ENCODE data around the gene STBD1.
"Not testable (repeated sequence)": the region's sequence is repeated elsewhere in the genome, so short reads cannot be mapped to it uniquely, and the experiment has no call there.

STBD1 gene

GRCh38 chr4:76283900-76284299 is 22.6 kb upstream of the STBD1 start:
- DNase-seq (ENCODE audit: low read depth) = no peak

GRCh38 chr4:76287811-76288210 is 18.7 kb upstream of the STBD1 start:
- DNase-seq (ENCODE audit: low read depth) = not testable (repeated sequence)

GRCh38 chr4:76292730-76293129 is 13.8 kb upstream of the STBD1 start:
- no peak for DNase-seq (ENCODE audit: low read depth)

DNA sequence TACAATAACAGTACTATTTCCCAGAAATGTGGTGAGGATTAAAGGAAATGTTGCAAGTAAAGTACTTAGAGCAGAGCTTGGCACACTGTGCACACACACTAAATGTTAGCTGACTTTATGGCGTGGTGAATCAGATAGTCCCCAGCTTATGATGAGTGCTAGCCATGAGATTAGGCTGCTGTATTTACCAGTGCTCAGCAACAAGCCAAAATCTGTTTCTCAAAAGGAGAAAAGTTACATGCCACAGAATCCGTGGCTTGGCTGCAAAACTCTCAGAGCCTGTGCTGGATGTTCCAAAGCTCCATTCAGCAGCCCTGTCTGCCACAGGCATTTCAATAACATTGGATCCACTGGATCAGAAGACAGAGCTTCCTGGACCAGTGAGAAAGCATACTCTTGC is 12.8 kb upstream of the STBD1 start:
- DNase-seq (ENCODE audit: low read depth) = no peak

DNA sequence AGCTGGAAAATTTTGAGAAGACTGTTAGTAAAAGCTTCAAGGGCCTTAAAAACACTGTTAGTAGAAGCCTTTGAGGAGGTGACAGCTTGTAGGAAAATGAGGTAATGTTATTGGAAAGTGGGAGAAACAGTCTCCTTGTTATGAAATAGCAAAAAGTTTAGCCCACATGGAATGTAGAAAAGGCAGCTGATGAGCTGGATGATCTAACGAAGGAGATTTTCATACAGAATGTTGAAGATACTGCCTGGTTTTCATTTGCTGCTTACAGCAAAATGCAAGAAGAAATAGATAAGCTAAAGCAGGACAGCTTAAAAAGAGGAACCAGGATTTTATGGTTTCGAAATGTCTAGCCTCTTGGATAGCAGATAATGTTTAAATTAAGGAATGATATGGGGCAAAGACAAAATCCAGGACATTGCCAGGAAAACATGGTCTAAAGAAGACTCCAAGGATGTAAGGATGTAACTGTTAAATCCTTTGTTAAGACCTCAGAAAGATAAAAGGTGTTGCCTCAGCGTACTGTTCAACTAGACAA is 10.2 kb upstream of the STBD1 start:
- DNase-seq (ENCODE audit: low read depth) = no peak

GRCh38 chr4:76298227-76298626 is 8.3 kb upstream of the STBD1 start:
- no peak for DNase-seq (ENCODE audit: low read depth)

- DNase-seq (ENCODE audit: low read depth) = no peak
Measured at GRCh38 chr4:76300012-76300411, 6.5 kb upstream of the STBD1 start.

- no peak for DNase-seq (ENCODE audit: low read depth)
Measured at GRCh38 chr4:76301068-76301774, 5.3 kb upstream of the STBD1 start.

DNA sequence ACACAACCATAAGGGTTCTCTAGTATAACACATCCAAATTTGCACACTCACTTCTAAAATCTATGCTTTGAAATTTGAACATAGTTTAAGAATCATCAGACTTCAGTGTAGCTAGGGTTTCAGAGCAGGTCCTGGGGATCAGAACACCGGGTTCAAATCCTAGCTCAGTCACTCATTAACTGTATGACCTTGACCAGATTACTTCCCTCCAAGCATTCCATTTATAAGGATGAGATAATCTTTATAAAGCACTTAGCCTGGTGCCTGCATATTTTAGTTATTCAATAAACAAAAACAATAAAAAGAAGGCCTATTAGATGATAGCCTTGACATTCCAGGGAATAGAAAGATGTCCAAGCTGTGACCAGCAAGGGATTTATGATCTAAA is 4.8 kb upstream of the STBD1 start:
- DNase-seq (ENCODE audit: low read depth) = no peak

DNA sequence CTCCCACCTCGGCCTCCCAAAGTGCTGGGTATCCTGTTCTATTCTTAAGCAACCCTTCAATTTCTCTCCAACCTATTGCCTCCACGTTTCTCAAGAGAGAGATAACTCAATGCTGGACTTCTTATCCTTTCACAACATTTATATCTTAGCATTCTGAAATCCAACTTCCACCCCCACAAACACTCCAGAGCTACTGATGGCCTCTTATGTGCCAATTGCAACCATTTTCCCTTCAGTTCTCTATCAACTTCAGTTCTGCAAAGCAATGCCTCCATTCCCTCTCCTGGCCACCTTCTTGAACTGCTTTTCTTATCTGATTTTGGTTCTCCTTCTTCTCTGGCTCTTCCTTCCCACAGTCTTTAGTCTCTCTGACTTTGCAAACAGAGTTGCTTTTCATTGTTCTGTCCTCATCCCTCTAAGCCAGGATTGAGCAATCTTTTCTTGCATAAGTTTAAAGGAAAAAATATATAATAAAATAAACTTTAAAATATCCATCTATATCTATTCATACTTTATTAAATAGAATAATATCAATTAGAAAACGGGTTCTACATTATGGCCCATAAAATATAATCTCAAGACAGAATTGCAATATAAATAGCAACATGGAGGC is 3.6 kb upstream of the STBD1 start:
- DNase-seq (ENCODE audit: low read depth) = no peak

GRCh38 chr4:76305033-76305687 is 1.4 kb upstream of the STBD1 start:
- DNase-seq (ENCODE audit: low read depth) = no peak

GRCh38 chr4:76306882-76307659 is 538 bp downstream of the STBD1 start:
- no peak for DNase-seq (ENCODE audit: low read depth)

GRCh38 chr4:76307660-76308014 is 1.1 kb downstream of the STBD1 start:
- DNase-seq (ENCODE audit: low read depth) = no peak

DNA sequence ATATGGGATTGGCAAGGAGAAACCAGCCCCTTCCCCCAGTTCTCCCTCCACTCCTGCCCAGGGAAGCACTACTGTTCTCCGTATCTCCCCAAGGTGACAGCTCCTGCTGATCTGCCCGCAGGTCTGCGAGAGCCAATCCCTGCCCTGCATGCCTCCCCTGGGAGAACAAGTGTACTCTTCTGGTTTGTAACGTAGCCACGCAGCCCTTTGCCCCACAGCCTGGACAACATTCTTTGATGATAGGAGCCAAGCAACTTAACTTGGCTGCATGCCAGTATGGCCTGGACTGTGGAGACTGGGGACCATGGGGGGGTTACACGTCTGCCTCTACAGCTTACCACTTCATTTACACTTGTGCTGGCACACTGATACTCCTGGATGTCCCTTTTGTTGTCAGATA is 2.0 kb downstream of the STBD1 start:
- DNase-seq (ENCODE audit: low read depth) = no peak

DNA sequence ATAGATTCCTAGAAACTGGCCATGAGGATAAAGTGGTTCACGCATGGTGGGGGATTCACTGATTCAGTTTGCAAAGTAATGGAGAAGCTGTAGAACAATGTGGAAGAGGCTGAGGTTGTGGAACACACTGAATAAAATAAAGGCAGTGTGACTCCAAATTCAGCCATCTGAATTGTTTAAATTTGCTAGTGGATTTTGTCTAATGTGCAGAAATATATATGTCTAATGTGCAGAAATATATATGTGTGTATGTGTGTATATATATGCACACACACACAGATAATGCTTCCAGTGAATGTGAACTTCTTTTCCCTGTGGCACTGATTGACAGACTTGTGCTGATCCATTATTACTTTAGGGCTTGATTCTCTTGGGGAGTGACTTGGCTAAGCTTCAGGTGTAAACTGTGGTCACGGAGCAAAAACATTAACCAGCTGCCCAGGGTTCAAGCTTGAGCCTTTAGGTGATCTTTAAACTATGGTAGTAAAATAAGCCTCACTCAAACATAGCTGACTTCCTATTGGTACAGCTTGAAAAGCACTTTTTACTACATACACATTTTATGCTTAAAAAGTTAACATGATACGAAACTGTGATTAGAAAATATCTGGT is 3.5 kb downstream of the STBD1 start:
- no peak for DNase-seq (ENCODE audit: low read depth)

GRCh38 chr4:76310683-76311082 is 4.2 kb downstream of the STBD1 start:
- no peak for DNase-seq (ENCODE audit: low read depth)

- no peak for DNase-seq (ENCODE audit: low read depth)
Measured at GRCh38 chr4:76311896-76312331, 5.4 kb downstream of the STBD1 start.

DNA sequence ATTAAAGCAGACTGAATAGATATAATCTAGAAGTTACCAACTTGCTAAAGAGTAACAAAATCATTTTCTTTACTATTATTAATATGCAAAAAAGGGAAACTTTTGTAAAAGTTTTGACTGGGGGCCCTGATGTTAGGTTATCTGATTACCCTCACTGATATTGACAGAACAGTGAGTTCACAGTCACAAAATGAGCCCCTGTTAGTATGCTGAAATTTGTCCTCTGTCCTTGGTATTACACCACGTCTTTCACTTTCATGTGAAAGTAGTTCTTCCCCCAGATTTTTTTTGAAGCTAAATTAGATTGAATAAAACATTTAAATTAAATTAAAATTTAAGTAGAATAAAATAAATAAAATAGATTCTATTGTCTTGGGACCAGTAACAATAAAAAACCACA is 5.9 kb downstream of the STBD1 start:
- no peak for DNase-seq (ENCODE audit: low read depth)

GRCh38 chr4:76313547-76313946 is 7.0 kb downstream of the STBD1 start:
- DNase-seq (ENCODE audit: low read depth) = no peak

DNA sequence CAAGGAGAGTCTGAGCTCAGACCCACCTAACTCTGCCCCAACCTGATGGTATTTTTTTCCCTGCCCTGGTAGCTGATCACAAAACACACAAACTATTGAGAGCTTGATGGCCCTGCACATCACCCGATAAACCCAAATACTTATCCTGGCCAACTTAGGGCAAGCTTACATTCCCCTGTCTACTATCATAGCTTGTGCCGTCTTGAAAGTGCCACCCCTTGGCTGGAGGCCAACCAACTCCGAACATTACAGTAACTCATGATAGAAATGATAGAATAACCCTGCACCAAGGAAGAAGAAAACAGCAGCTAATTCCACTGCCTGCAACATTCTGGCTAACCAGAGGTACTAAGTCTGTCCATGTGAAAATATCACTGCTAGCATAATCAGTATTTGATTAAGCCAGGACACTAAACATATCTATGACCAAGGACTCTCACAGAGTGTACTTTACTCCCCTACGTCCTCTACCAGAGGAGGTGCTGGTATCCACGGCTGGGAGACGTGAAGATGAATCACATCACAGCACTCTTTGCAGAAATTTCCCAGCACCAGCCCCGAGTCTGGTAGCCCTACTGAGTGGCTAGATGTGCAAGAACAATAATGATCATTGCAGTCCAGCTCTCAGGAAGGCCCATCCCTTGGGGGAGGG is 8.9 kb downstream of the STBD1 start:
- DNase-seq (ENCODE audit: low read depth) = no peak

GRCh38 chr4:76316131-76316530 is 9.6 kb downstream of the STBD1 start:
- no peak for DNase-seq (ENCODE audit: low read depth)

DNA sequence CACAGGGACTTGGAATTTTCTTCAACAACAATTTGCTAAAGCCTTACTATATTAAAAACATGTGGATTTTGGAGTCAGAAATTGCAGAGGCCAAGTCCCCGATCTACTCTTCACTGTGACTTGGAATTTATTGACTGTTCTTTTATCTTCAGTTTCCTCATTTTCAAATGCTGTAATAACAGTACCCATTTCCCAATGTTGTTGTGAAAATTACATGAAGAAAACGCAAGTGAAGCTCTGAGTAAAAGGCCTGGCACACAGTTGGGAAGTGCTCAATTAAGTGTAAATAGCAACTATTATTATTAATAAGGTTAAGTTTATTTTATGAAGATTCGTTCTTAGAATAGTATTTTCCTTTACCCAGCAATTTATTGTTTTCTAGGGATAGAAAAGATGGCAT is 15.7 kb downstream of the STBD1 start:
- no peak for DNase-seq (ENCODE audit: low read depth)
